A549 (cell line): ENCODE measurements around the gene PRKAG2.

Experiments used
- NR3C1 ChIP-seq: fragments of >200 bp; sonication (Bioruptor Twin); formaldehyde crosslinking; IDR thresholded peaks from 3 replicates; pipeline ENCODE4 v1.6.1; 2017
- PHF8 ChIP-seq: fragments of 200-600 bp; sonication (generic); IDR thresholded peaks from 2 replicates; pipeline ENCODE4 v1.6.1; 2016; ENCODE audit warnings: low read depth, mild to moderate bottlenecking, antibody characterized with exemption, moderate library complexity, borderline replicate concordance
- POLR2A ChIP-seq: IDR thresholded peaks from 2 replicates; pipeline ENCODE4 v1.6.1; 2012; ENCODE audit warnings: mild to moderate bottlenecking, low read length
- RARB ChIP-seq: fragments of 250-450 bp; sonication (Bioruptor Pico); IDR thresholded peaks from 2 replicates; pipeline ENCODE4 v1.8.0; 2021; ENCODE audit warnings: mild to moderate bottlenecking, moderate library complexity
- RFX5 ChIP-seq: fragments of 450-650 bp; IDR thresholded peaks from 2 replicates; pipeline ENCODE4 v1.7.1; 2014; ENCODE audit warnings: antibody characterized with exemption, mild to moderate bottlenecking, moderate library complexity
- SMC3 ChIP-seq: fragments of >200 bp; sonication (Bioruptor Twin); formaldehyde crosslinking; IDR thresholded peaks from 3 replicates; pipeline ENCODE4 v1.6.1; 2018; ENCODE audit warnings: inconsistent platforms
- TF ChIP-seq, protein P1 (sequence below): IDR thresholded peaks from 2 replicates; pipeline ENCODE4 v1.6.1; 2012
- TF ChIP-seq, protein P2 (sequence below): fragments of >200 bp; sonication (Bioruptor Twin); formaldehyde crosslinking; IDR thresholded peaks from 3 replicates; pipeline ENCODE4 v1.5.1; 2016

- TF ChIP-seq, protein P1, sequence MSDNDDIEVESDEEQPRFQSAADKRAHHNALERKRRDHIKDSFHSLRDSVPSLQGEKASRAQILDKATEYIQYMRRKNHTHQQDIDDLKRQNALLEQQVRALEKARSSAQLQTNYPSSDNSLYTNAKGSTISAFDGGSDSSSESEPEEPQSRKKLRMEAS: no peak
- TF ChIP-seq, protein P2, sequence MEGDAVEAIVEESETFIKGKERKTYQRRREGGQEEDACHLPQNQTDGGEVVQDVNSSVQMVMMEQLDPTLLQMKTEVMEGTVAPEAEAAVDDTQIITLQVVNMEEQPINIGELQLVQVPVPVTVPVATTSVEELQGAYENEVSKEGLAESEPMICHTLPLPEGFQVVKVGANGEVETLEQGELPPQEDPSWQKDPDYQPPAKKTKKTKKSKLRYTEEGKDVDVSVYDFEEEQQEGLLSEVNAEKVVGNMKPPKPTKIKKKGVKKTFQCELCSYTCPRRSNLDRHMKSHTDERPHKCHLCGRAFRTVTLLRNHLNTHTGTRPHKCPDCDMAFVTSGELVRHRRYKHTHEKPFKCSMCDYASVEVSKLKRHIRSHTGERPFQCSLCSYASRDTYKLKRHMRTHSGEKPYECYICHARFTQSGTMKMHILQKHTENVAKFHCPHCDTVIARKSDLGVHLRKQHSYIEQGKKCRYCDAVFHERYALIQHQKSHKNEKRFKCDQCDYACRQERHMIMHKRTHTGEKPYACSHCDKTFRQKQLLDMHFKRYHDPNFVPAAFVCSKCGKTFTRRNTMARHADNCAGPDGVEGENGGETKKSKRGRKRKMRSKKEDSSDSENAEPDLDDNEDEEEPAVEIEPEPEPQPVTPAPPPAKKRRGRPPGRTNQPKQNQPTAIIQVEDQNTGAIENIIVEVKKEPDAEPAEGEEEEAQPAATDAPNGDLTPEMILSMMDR: peak; percentile 84
- TF ChIP-seq PHF8 (no peak), RFX5 (no peak), RARB (CRISPR knock-in tag) (no peak), NR3C1 (no peak), SMC3 (peak; percentile 95), POLR2A (no peak)
Observed at GRCh38 chr7:151570366-151570915, 306.5 kb downstream of the PRKAG2 start.
